ENCODE results near the gene SUN1.
"Not testable (repeated sequence)": the region's sequence is repeated elsewhere in the genome, so short reads cannot be mapped to it uniquely, and the experiment has no call there.

The SUN1 gene

DNA sequence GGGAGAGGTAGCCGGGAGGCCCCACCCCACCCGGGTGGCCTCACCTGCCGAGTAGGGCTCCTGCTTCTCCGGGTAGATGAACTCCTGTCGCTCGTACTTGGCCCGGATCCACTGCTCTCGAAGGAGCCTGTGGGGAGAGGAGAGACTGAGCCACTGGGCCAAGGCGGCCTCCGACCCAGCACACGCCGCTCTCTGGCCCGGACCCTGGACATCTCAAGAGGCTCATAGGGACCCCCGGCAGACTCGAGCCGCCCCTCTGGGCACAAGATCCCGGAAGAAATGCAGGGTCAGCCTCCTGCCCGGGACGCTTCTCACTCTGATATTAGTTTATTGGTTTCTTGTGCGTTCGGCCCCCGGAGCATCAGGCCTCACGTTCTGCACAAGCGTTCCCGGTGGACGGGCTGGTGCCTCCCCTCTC lies 87.7 kb downstream of the SUN1 start:
- no peaks in the 10 kb centered on the region for H3K27me3 ChIP-seq (ENCODE audit: control insufficient read depth, insufficient read depth, low read length)
- H3K36me3 ChIP-seq (ENCODE audit: control insufficient read depth, insufficient read depth, low read length), result no peaks in the 10 kb centered on the region
- H3K9me3 ChIP-seq (ENCODE audit: control insufficient read depth, low read length), result no peaks in the 10 kb centered on the region
- no peak overlapping the region for H3K9ac ChIP-seq (ENCODE audit: low read length)
- H3K4me3 ChIP-seq (ENCODE audit: low read length), result no peak overlapping the region
- H3K4me1 ChIP-seq (ENCODE audit: control insufficient read depth, insufficient read depth, low read length), result peaks cover 56% of the 10 kb centered on the region

DNA sequence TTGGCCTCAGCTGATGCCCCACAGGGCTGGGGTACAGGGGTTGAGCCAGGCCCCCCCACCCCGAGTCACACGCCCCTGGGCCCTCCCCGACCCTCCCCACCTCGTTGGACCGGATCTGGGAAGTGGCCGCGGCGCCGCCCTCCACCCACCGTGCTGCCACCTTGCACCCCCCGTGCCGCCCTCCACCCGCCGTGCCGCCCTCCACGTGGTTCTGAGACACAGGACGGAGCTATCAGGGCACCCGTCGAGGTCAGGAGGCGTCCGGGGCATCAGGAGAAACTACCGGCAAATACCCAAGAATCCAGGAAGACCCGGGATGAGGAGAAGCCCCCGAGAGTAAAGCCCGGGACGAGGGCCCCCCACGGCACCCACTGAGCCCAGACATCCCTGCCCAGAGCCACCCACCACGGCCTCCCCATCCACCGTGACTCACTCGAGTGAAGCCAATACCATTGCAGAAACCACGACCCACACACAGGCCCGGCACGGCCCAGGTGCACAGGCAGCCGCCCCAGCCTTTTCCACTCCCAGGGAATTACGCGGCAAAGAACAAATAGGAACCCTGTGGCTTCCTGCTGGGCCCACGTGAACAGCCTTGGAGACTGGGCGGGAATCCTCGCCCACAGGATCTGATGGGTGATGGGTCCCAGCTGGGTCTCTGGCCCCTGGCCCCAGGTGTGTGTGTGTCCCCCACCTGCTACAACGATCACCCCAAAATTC lies 88.2 kb downstream of the SUN1 start:
- H3K9ac ChIP-seq (ENCODE audit: low read length), result no peak overlapping the region
- no peaks in the 10 kb centered on the region for H3K36me3 ChIP-seq (ENCODE audit: control insufficient read depth, insufficient read depth, low read length)
- H3K4me1 ChIP-seq (ENCODE audit: control insufficient read depth, insufficient read depth, low read length), result peaks cover 56% of the 10 kb centered on the region

DNA sequence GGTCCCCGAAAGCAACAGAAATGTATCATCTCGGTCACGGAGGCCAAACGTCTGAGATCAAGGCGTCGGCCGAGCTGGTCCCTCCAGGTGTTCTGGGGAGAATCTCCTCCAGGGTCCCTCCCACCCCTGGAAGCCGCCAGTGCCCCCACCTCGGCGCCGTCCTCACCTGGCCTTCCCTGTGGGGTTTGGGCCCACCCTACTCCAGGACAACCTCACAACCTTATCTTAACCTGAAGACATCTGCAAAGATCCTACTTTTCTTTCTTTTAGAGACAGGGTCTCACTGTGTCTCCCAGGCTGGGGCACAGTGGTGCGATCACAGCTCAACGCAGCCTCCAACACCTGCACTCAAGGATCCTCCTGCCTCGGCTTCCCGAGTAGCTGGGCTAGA lies 88.8 kb downstream of the SUN1 start:
- no peak overlapping the region for H3K4me3 ChIP-seq (ENCODE audit: low read length)
- no peaks in the 10 kb centered on the region for H3K36me3 ChIP-seq (ENCODE audit: control insufficient read depth, insufficient read depth, low read length)
- H3K9ac ChIP-seq (ENCODE audit: low read length), result no peak overlapping the region
- H3K4me1 ChIP-seq (ENCODE audit: control insufficient read depth, insufficient read depth, low read length), result peaks cover 58% of the 10 kb centered on the region
- H3K9me3 ChIP-seq (ENCODE audit: control insufficient read depth, low read length), result no peaks in the 10 kb centered on the region
- no peaks in the 10 kb centered on the region for H3K27me3 ChIP-seq (ENCODE audit: control insufficient read depth, insufficient read depth, low read length)

More for the DNA sequence above, 88.2 kb downstream of the SUN1 start:
- no peaks in the 10 kb centered on the region for H3K27me3 ChIP-seq (ENCODE audit: control insufficient read depth, insufficient read depth, low read length)
- no peaks in the 10 kb centered on the region for H3K9me3 ChIP-seq (ENCODE audit: control insufficient read depth, low read length)
- H3K4me3 ChIP-seq (ENCODE audit: low read length), result no peak overlapping the region

DNA sequence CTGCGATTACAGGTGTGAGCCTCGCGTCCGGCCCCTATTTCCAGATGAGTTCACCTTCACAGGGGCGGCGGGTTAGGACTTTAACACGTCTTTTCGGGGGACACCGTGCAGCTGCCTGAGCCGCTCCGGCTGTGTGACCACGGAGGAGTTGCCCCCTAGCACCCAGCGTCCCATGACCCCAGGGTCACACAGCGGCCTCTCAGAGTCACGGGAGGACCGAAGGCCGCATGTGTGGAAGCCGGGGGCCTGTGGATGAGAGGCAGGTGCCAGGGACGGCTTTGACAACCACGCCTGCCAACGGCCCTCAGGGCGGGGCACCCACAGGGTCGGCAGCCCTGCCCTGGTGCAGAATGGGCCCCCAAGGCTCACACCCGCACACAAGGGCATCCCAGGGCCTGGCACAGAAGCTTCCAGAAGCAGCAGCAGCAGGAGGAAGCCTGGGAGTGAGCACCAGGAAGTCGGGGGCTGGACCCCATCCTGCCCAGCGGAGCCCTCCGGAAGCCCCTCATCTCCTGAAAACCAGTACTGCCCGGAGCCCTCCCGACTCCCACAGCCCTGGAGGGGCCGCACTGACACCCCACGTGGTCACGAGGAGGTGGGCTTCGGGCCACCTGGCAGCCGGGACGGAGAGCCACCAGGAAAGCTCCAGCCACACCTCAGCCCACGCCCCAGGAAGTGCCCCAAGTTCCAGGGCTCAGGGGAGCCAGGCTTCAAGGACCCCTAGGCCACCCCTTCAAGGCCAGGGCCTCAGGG lies 89.5 kb downstream of the SUN1 start:
- H3K4me1 ChIP-seq (ENCODE audit: control insufficient read depth, insufficient read depth, low read length), result peaks cover 58% of the 10 kb centered on the region
- no peak overlapping the region for H3K4me3 ChIP-seq (ENCODE audit: low read length)
- H3K27me3 ChIP-seq (ENCODE audit: control insufficient read depth, insufficient read depth, low read length), result no peaks in the 10 kb centered on the region
- H3K9me3 ChIP-seq (ENCODE audit: control insufficient read depth, low read length), result no peaks in the 10 kb centered on the region
- peak overlapping the region; percentile 28 for H3K9ac ChIP-seq (ENCODE audit: low read length)
- H3K36me3 ChIP-seq (ENCODE audit: control insufficient read depth, insufficient read depth, low read length), result no peaks in the 10 kb centered on the region

DNA sequence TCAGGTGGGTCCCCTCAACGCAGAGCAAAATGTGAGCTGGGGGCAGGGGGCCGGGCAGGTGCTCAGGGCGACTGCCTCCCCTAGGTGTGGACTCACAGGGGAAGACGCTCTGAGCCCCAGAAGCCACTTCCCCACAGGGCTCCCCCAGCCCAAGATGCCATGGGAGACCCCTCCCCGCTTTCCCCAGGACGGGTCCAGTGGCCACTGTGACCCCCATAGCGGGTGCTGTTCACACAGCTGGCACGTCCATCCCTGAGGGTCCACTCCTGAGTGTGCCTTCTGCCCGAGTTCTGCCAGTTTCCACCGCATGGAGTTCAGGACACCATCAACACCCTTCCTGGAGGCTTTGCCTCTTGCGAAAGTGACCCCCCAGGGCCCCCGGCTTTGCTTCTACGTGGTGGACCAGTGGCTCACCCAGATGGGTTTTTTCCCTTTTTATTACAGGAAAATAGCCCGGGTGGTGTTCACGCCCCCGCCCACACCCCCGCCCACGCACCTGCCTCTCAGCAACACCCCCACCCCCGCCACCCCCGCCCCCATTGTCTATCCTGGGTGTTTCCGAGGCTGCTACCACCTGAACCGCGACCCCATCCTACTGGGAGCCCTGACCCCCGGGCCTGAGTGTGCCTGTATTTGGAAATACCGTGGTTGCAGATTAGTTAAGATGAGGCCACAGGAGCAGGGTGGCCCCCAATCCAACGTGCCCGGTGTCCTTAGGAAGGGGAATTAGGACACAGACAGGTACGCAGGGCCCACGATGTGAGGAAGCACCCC lies 90.2 kb downstream of the SUN1 start:
- Histone ChIP-seq H3K4me1 (ENCODE audit: control insufficient read depth, insufficient read depth, low read length) (peaks cover 66% of the 10 kb centered on the region), H3K27me3 (ENCODE audit: control insufficient read depth, insufficient read depth, low read length) (no peaks in the 10 kb centered on the region), H3K4me3 (ENCODE audit: low read length) (no peak overlapping the region), H3K36me3 (ENCODE audit: control insufficient read depth, insufficient read depth, low read length) (no peaks in the 10 kb centered on the region), H3K9ac (ENCODE audit: low read length) (peak overlapping the region; percentile 50), H3K9me3 (ENCODE audit: control insufficient read depth, low read length) (no peaks in the 10 kb centered on the region)

DNA sequence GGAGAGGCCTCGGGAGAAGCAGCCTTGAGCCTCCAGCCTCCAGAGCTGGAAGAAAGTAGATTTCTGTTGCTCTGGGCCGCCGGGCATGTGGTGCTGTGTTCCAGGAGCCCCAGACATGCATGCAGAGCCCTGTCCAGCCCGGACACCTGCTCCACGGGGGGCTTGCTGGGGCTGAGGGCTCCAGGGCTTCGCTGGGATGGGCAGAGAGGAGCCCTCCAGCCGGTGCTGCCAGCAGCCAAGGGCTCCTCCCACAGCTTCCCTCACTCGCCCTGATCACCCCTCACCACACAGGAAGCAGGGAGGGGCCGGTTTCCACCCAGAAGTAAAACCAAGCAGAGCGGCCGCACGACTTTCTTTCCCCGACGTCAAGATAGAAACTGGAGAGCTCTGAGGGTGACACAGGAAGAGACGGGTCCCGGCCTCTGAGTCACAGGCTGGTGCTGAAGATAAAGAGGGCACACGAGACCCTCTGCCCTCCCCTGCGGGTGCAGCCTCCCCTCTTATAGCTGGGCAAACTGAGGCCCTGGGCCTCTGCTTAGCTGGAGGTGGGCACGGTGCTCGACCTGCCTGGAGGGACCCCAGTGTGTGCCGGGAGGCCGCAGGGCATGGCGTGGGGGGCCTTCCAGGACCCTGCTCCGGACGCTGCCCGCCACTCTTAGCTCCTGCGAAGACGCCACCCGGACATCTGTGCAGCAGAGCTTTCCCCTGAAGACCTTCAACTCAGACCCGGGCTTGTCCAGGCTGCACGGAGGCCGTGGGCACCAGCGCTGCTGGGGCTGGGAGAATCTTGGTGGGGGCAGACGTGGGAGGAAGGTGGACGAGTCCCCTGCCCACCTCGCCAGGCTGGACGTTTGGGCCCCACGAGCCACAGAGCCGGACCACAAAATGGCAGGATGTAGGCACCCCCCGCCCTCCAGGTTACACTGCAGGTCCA lies 91.1 kb downstream of the SUN1 start:
- Histone ChIP-seq H3K9ac (ENCODE audit: low read length) (peak overlapping the region; percentile 50), H3K27me3 (ENCODE audit: control insufficient read depth, insufficient read depth, low read length) (no peaks in the 10 kb centered on the region), H3K36me3 (ENCODE audit: control insufficient read depth, insufficient read depth, low read length) (peaks cover under 1% of the 10 kb centered on the region), H3K4me3 (ENCODE audit: low read length) (no peak overlapping the region), H3K4me1 (ENCODE audit: control insufficient read depth, insufficient read depth, low read length) (peaks cover 74% of the 10 kb centered on the region), H3K9me3 (ENCODE audit: control insufficient read depth, low read length) (no peaks in the 10 kb centered on the region)

DNA sequence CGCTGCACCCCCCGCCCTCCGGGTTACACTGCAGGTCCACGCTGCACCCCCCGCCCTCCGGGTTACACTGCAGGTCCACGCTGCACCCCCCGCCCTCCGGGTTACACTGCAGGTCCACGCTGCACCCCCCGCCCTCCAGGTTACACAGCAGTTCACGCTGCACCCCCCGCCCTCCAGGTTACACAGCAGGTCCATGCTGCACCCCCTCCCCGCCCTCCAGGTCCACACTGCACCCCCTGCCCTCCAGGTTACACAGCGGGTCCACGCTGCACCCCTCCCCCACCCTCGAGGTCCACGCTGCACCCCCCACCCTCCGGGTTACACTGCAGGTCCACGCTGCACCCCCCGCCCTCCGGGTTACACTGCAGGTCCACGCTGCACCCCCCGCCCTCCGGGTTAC lies 91.8 kb downstream of the SUN1 start:
- not testable (repeated sequence) for H3K27me3 ChIP-seq (ENCODE audit: control insufficient read depth, insufficient read depth, low read length); H3K9ac ChIP-seq (ENCODE audit: low read length); H3K9me3 ChIP-seq (ENCODE audit: control insufficient read depth, low read length); H3K36me3 ChIP-seq (ENCODE audit: control insufficient read depth, insufficient read depth, low read length); H3K4me3 ChIP-seq (ENCODE audit: low read length)
- peaks cover 79% of the 10 kb centered on the region for H3K4me1 ChIP-seq (ENCODE audit: control insufficient read depth, insufficient read depth, low read length)
